Measurements from ENCODE around the gene TTYH1. TPM values are rescaled to one million over a fixed set of nuclear protein-coding genes. Genes with fewer than 3 reads are reported as not detected.

TTYH1 gene
- total and polyA plus RNA-seq, 2 of the 8 experiments (the other 6 are each of a cell fraction or from before 2014, with no cell fraction given): 26.7 to 46.5 TPM

- H4K8ac ChIP-seq (ENCODE audit: extremely low read depth, insufficient read depth, low read length): no peak overlapping the region
- 95% methylated on average over 11 of the region's 11 CpGs; no CpG with 5 or more reads in 1 of the 2 experiments for WGBS, 2 experiments (ENCODE audit: extremely low coverage in 1 of 2, insufficient coverage in 1 of 2, insufficient read length in 1 of 2, insufficient replicate concordance in 2 of 2, low coverage in 1 of 2, low lambda C conversion rate in 2 of 2, missing lambda C conversion rate in 1 of 2)
- no peak overlapping the region for H3K56ac ChIP-seq (replicated peaks; ENCODE audit: insufficient read length, low read depth, low read length)
- POLR2A ChIA-PET (ENCODE audit: partially characterized antibody): interaction anchor here (0.9 to 13.5 kb wide), 5 partner anchors 7 to 238 kb away, joined by 3 to 133 read pairs (median 5); partner anchors contain the start of genes LENG9 and MBOAT7
- no peak overlapping the region for H2AK5ac ChIP-seq (ENCODE audit: low read depth, low read length)
- peaks cover 2% of the 10 kb centered on the region for H3K23me2 ChIP-seq (ENCODE audit: low read depth, low read length)
- no peak overlapping the region for H2BK12ac ChIP-seq (ENCODE audit: low read depth, low read length)
- H3K79me1 ChIP-seq (ENCODE audit: low read depth, low read length): no peaks in the 10 kb centered on the region
- H3K14ac ChIP-seq (ENCODE audit: insufficient read length): no peak overlapping the region
- no peak overlapping the region for H2BK15ac ChIP-seq (ENCODE audit: low read length)
- no peak overlapping the region for H2BK120ac ChIP-seq (replicated peaks; ENCODE audit: low read depth, low read length)
- no peak overlapping the region for H3K4me3 ChIP-seq (ENCODE audit: extremely low read depth in 1 of 4, insufficient read depth in 2 of 4, low read depth in 3 of 4, low read length in 4 of 4)
- peaks cover 7 to 12% of the 10 kb centered on the region in 2 experiments for H4K20me1 ChIP-seq (replicated peaks in 1 of 2; ENCODE audit: control insufficient read depth in 1 of 2, insufficient read depth in 2 of 2, low read length in 2 of 2)
- H3K4me2 ChIP-seq (ENCODE audit: insufficient read depth in 1 of 2, low read depth in 2 of 2, low read length in 2 of 2): no peak overlapping the region
- H3K36me3 ChIP-seq (ENCODE audit: control insufficient read depth in 2 of 4, insufficient read depth in 4 of 4, low read length in 3 of 4): peaks cover 2 to 22% (median 3%) of the 10 kb centered on the region in 4 experiments; a peak in 7 of 8 replicates
- H3K9ac ChIP-seq (replicated peaks in 1 of 4; ENCODE audit: extremely low read depth in 1 of 4, low read depth in 3 of 4, low read length in 3 of 4): no peak overlapping the region
- no peak overlapping the region for H2AFZ ChIP-seq (ENCODE audit: low read length)
- TF ChIP-seq ZNF274 (IDR thresholded peaks at IDR 0.05; ENCODE audit: borderline replicate concordance, extremely low read depth, low read length): no peak
- no peak for TF ChIP-seq SRF (IDR thresholded peaks at IDR 0.05; ENCODE audit: low read depth, low read length)
- no peak for TF ChIP-seq SIRT6 (IDR thresholded peaks at IDR 0.05; ENCODE audit: low read length)
- no peak for TF ChIP-seq YY1 (IDR thresholded peaks at IDR 0.05; ENCODE audit: low read depth, low read length)
- no peak for TF ChIP-seq TBP (IDR thresholded peaks at IDR 0.05; ENCODE audit: low read depth, low read length)
- TF ChIP-seq SP1 (IDR thresholded peaks at IDR 0.05; ENCODE audit: low read depth, low read length): no peak
- no peak for TF ChIP-seq SUZ12 (IDR thresholded peaks at IDR 0.05; ENCODE audit: low read length)
- TF ChIP-seq, protein P1, sequence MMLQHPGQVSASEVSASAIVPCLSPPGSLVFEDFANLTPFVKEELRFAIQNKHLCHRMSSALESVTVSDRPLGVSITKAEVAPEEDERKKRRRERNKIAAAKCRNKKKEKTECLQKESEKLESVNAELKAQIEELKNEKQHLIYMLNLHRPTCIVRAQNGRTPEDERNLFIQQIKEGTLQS (IDR thresholded peaks at IDR 0.05; ENCODE audit: insufficient read depth, low read depth, low read length): no peak
- no peak overlapping the region for H3K23ac ChIP-seq (ENCODE audit: insufficient read length)
- H3K79me2 ChIP-seq (ENCODE audit: control insufficient read depth in 1 of 2, insufficient read depth in 2 of 2, low read length in 2 of 2): no peaks in the 10 kb centered on the region
- H3K27me3 ChIP-seq (replicated peaks in 1 of 4; ENCODE audit: control insufficient read depth in 3 of 4, extremely low read depth in 1 of 4, insufficient read depth in 3 of 4, low read length in 3 of 4): peaks cover 0 to 3% (median 1%) of the 10 kb centered on the region in 4 experiments; a peak in 2 of 7 replicates
- no peak overlapping the region for H3K4ac ChIP-seq (replicated peaks; ENCODE audit: insufficient read length, low read depth, low read length)
- no peak overlapping the region for H2BK20ac ChIP-seq (ENCODE audit: low read length)
- no peak overlapping the region for H4K91ac ChIP-seq (replicated peaks; ENCODE audit: insufficient read length, low read length)
- H2BK5ac ChIP-seq (ENCODE audit: low read depth, low read length): no peak overlapping the region
- DNase-seq (ENCODE audit: low read depth in 1 of 2, low spot score in 2 of 2) (no peak), FAIRE-seq (no peak)
- H3K9me3 ChIP-seq (ENCODE audit: insufficient read depth in 2 of 2, low read depth in 1 of 2, low read length in 1 of 2): no peaks in the 10 kb centered on the region
- H3K27ac ChIP-seq (ENCODE audit: low read depth, low read length): no peak overlapping the region
- H4K5ac ChIP-seq (ENCODE audit: insufficient read length, low read depth, low read length): no peak overlapping the region
- CTCF ChIA-PET (ENCODE audit: partially characterized antibody): interaction anchor here (1.2 to 7.2 kb wide), 5 partner anchors 11 to 36 kb away, joined by 3 to 42 read pairs (median 32); partner anchors contain the start of gene TTYH1
- H3K18ac ChIP-seq (ENCODE audit: extremely low read depth, low read length): no peak overlapping the region
- H3K4me1 ChIP-seq (replicated peaks in 1 of 4; ENCODE audit: control insufficient read depth in 3 of 4, insufficient read depth in 4 of 4, low read length in 3 of 4): peaks cover 0 to 18% (median 4%) of the 10 kb centered on the region in 4 experiments; a peak in 5 of 7 replicates
These were observed 12.3 kb downstream of the TTYH1 start for GRCh38 chr19:54427586-54427985.

Data from H1 (cell line).